T47D (cell line): ENCODE data around the gene WDR7.

Experiments used
- DNase-seq, 2 experiments: peaks; one replicate each; pipeline versions ENCODE4 v3.0.0 to v3.0.0-alpha.2; 2011 to 2012; ENCODE audit warnings: low read depth in 1 of 2, low spot score in 1 of 2
- JUND ChIP-seq: IDR thresholded peaks from 2 replicates; pipeline ENCODE4 v1.6.1; 2012; ENCODE audit warnings: low read depth
- in situ Hi-C: cut with HindIII; loops from 2 replicates; pipeline ENCODE4 v1.10.0; 2016; ENCODE audit warnings: low sequenced_read_pairs, low pct_unique_long_range_greater_than_20kb

WDR7 gene

DNA sequence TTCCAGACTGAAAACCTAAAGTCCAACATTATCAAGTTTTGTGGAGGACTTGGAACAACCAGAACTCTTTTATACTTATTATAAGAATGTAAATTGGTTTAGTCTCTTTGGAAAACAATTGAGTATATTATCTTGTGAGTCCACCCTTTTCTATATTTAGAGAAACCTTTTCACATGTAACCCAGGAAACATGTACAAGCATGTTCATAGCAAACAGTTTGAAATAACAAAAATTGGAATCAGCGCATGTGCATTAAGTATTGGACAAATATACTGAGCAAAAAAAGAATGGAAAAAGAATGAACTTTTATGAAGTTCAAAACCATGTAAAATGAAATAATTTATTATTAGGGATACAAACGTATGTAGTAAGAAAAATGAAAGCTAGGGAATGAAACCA, 246.0 kb downstream of the WDR7 start:
- TF ChIP-seq JUND = no peak
- no peak for DNase-seq
- in situ Hi-C loops = no loop called here

DNA sequence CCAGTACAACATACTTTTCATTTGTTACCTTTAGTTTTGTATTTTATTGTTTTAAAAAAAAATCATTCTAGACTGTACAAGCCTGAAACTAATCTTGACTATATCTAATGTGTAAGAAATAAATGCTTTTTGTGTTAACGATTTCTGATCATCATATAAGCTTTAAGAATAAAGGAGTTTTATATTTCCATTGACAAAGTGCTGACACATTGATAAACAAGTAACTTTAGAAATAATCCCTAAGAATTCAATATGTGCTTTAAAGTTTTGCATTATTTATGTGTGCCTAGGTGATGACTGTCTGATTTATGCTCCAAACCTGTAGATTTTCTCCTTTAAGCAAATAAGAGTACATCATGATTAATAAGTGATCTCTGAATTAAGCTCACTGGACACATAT, 248.5 kb downstream of the WDR7 start:
- no peak for TF ChIP-seq JUND
- in situ Hi-C loops = no loop called here
- DNase-seq = no peak

DNA sequence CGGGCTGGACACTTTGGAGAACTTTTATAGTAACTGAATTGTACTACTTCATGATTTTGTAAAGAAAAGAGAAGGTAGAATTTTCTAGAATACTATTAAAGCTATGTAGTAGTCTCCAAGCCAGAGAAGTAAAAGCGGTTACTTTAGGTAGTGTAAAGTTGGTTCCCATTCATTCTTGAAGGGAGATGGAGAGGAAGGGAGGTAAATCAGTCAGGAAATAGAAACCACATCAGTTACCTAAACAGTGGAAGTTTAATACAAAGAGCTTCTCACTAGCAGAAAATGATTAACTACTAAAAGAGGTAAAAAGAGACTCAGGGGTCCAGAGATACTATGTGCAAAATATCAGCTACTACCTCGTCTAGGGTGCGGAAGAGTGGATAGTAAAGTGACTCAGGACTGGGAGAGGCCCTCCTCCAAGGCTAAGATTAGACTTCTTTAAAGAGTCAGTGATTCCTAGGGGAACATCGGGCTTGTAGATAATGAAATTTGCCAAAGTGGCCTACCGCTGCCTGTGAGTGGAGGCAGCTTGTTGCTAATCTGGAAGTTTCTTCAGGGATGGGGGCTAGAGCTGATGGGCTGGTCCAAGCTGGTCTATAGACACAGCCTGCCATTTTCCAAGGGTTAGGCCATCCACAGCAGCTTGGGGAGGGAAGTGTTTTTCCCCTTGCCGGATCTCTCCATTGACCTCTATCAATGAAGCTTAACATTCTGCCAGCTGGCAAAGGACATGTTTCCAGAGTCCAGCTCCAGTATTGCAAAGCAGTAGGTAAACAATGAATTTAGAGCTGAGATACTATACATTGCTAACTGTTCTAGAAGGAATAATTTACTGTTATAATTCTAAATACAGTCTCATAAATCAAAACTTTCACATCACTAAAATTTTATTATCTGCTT, 249.3 kb downstream of the WDR7 start:
- DNase-seq = no peak
- TF ChIP-seq JUND = no peak
- in situ Hi-C loops = no loop called here

DNA sequence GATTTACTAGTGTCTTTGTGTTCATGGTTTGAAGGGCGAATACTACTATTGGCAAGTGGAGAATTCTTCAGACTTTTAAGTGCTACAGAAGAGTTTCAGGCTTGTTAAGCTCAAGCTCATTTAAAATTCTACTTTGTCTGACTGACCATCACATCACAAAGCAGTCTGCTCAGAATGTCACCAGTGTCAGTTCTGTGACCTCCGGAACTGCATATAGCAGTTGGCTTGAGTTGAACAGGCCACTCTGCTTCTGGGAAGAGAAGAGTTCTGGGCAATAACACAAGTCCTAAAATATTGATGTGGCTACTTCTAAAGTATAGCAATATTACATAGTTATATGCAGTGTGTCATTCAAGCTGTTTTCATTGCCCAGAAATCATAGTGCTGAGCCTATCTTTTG, 250.8 kb downstream of the WDR7 start:
- DNase-seq = no peak
- no peak for TF ChIP-seq JUND
- in situ Hi-C loops = no loop called here

DNA sequence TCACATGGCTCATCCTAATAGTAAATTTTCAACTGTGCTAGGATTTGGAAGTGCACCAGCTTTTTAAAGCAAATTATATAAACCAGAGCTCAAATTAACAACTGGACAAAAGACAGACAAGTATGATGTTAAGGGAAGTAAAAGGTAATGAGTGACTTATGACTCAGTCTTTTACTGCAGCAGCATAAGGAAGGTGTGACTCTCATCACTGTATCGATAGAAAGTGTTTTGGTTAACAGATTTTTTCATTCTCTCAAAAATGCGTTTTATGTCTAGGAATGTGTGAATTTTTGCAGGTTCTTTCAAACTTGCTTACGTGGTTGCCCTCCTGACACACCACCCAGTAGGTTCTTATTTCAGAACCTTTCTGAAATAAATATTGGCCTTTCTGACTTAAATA, 251.5 kb downstream of the WDR7 start:
- in situ Hi-C loops = no loop called here
- DNase-seq = no peak

DNA sequence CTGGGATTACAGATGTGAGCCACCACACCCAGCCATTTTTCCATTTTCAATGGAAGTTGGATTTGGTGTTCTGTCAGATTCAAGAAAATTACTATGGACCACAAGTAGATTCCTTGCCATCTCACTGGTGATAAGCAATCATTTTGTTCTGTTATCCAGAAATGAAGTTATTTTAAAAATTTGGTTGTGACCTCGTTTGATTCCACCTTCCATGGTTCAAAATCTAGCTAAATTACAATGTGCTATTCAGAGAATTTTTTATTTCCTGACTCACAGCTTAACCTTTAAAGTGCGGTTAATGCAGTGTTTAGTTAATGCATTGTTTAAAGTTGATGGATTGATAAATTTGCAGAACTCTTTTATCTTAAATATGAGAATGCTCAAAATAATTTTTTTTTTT, 252.5 kb downstream of the WDR7 start:
- in situ Hi-C loops = no loop called here
- no peak for DNase-seq
- no peak for TF ChIP-seq JUND

More for the DNA sequence above, 251.5 kb downstream of the WDR7 start:
- no peak for TF ChIP-seq JUND

DNA sequence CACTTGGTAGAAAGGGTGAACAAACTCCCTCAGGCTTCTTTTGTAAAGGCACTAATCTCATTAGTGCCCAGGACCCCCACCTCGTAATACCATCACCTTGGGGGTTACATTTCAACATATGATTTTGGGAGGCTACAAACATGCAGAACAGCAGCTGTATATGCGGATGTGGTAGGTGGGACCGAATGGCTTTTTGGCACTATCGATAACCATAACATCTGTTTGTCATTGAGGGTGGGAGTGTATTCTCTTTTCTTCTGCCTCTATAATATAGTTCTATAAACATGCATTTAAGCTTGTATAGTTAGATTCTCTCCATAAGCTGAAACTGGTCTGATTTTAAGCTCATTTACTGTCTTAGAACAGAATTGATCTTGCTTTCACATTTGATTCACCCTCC, 256.6 kb downstream of the WDR7 start:
- TF ChIP-seq JUND = no peak
- no peak for DNase-seq
- in situ Hi-C loops = no loop called here

DNA sequence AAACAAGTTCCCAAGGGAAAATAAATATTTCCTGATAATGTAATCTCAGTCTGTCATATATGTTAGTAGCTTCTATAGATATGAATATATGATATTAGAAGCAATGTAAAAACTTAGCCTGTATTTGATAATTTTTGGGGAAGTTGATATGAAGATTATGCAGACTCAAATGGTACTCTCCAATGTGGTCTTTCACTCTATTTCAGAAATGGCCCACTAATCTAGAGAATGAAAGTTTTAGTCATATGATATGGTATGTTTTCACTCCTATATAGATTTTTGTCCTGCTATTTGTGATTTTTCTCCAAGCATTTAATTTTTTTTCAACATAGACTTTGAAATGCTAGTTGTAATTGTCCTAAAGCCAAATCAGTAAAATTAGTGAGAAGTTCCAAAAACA, 259.1 kb downstream of the WDR7 start:
- DNase-seq = no peak
- in situ Hi-C loops = no loop called here
- TF ChIP-seq JUND = no peak

DNA sequence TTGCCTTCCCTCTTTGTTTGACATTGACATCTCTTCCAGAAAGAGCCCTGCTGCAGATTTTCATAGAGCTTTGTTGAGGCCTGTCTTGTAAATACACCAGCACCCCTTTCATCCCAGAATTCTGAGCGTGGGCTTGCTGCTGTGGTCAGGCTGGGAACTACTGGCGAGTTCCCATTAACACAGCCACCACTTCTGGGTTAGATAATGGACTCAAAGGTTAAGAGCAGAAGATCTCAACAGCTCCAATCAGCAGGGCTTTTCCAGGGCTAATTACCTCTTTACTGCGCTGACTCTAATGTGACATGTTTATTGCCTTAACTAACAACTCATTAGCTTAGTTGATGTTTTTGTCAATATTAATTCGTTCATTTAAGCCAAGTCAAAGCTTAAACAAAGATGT, 259.8 kb downstream of the WDR7 start:
- in situ Hi-C loops = no loop called here
- no peak for TF ChIP-seq JUND
- no peak for DNase-seq

DNA sequence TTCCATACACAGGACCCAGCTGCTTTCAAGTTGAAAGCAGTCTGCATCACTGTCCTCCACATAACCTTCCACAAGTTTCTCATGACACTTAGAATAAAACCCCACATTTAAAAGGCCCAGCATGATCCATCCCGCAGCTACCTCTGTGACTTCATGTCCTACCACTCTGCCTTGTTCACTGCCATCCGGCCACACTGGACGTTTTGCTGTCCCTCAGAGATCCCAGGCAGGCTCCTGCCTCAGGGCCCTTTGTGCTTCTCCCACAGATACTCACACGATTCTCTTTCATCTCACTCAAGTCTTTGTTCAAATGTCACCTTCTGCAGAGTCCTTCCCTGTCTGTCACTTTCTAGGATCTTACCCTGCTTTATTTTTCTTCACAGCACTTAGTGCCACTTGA, 262.8 kb downstream of the WDR7 start:
- in situ Hi-C loops = no loop called here

DNA sequence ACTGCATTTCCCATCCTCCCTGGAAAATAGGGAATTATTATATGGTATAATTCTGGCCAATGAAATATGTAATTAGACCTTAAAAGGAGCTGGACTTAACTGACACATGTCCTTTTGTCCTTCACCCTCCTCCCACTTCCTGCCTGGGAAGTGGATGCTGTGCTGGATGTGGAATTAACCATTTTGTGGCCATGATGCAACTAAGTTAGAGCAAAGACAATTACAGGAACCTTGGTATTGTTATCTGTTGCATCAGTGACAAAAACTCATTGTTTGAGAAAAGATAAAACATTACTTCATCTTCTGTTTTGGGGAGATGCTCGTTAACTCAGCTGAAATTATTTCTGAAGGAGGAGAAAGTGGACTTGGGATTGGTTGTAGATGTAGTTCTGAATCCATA, 268.0 kb downstream of the WDR7 start:
- in situ Hi-C loops = no loop called here
- no peak for DNase-seq
- no peak for TF ChIP-seq JUND

More for the DNA sequence above, 262.8 kb downstream of the WDR7 start:
- DNase-seq = no peak
- no peak for TF ChIP-seq JUND

DNA sequence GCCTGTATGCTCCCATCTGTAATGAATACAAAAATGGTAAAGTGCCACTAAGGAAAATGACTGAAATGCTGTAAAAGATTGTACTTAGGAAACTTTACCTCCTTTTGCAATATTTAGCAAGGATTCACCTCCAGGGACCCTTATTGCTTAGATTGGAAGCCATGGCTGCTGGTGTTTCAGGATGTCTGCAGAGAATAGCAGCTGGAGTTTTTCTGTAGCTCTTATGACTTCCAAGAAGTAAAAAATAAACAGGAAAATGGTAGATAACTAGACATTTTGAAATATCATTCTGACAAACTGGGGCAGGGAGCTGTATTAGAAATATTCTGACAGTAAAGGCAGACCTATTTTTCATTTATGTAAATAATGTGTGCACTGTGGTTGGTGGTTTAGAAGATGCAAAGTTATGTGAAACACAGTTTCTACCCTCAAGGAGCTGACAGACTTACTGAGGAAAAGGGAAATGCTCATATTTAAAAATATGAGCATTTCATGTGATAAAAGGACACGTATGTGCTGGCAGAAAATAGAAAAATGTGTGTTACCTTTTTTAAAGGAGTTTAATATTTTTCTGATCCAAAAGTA, 270.8 kb downstream of the WDR7 start:
- TF ChIP-seq JUND = no peak
- no peak for DNase-seq

DNA sequence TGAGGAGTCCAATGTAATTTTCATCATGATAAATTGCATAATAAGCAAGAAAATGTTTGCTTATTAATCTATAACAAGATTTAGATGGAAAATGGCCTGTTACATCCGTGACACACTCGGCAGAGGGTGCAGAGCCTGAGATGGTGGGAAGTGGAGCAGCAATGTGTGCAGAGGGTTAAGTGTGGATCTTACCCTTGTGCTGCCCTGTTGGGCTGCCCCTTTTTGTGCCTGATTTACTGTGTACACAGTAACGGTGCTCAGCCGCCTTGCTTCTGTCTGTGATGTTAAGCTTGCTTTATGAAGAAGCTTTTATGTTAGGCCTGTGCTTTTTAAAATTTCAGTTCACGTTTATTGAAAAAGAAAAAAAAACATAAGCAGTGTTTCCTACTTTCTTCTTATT, 275.6 kb downstream of the WDR7 start:
- TF ChIP-seq JUND = no peak
- DNase-seq = no peak
- in situ Hi-C loops = no loop called here

More for the DNA sequence above, 270.8 kb downstream of the WDR7 start:
- in situ Hi-C loops = no loop called here
